ENCODE results near the gene NUTM1.
"Not testable (repeated sequence)": the region's sequence is repeated elsewhere in the genome, so short reads cannot be mapped to it uniquely, and the experiment has no call there.

The NUTM1 gene

GRCh38 chr15:34365091-34365825 lies 22.1 kb downstream of the NUTM1 start:
- DNase-seq: no peak

DNA sequence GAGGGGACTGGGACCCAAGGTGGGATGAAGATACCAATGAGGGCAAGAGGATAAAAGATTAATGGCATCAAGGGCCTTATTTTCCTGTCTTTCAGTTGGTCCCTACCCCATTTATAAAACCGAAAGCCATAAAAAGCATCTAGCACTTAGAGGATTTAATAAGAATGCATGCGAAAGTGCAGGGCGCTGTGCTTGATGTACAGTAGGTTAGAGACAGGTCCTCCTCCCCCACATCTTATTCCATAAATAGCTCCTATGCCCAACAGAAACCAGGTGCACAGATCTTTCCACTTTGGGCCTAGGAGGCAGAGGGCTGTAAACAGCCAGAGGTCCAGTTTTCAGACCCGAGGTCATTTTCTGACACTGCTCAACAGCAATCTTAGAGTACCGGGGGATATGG lies 22.7 kb downstream of the NUTM1 start:
- peak in 1 of 2 experiments; percentile 33 for DNase-seq

GRCh38 chr15:34366271-34367065 lies 23.4 kb downstream of the NUTM1 start:
- peak; percentile 55 to 76 for DNase-seq

DNA sequence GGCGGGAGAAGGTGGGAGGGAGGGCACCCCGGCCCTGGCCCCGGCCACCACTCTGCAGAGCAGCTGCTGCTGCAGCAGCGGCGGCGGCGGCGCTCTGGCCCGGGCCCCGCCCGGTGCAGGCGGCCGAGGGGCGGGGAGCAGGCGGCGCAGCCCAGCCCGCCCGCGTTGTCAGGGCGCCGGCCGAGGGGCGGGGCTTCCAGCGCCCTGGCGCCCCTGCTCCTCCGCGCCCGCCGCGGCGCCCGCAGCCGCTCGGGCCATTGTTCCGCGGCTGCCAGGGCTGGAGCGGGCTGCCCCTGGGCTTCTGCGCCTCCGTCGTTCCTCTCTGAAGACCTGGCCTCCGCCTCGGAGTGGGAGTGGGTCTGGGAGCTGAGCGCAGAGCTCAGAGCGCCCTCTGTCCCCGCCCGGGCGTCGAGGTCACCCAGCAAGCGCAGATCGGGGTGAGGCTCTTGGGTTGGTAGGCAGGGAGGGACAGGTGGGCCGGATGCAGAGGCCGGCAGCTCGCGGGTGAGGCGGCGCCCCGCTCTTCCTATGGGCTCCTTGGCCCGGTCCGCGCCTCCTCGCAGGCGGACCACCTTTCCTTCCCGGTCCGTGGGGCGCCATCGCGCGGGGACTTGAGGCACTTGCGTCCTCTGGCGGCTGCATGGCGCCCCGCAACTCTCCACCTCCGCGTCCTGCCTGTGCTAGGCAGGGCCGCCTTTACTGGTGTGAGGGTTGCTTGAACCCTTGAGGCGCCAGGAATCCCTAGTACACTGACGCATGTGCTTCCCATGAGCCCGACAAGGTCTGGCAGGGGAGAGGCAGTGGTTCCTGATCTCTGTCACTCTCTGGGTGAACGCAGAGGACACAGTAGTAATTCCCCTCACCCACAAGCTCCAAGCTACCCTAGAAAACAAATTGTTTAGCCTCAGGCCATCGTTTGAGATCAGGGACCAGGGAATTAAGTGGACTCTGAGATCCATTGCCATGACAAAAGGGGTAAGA lies 24.3 kb downstream of the NUTM1 start, which contains the start of gene LPCAT4:
Gene LPCAT4 (minus strand): TSS at position 96 of the 981 bp plus-strand sequence. CDS start 96 bp downstream, outside the sequence.
- peak; percentile 80 to 93 for DNase-seq

GRCh38 chr15:34370129-34370528 lies 27.0 kb downstream of the NUTM1 start:
- DNase-seq: no peak

DNA sequence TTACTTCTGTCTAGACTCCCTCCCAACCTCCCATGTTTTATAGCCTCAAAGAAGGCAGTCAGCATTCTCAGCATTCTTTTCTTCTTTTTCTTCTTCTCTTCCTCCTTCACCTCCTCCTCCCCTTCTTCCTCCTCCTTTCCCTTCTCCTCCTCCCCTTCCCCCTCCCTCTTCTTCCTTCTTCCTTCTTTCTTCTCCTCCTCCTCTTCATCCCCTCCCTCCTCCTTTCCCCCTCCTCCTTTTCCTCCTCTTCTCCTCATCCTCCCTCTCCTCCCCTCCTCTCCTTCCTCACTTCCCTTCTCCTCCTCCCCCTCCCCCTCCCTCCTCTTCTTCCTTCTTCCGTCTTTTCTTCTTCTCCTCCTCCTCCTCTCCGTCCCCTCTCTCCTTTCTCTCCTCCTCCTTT lies 27.5 kb downstream of the NUTM1 start:
- no peak for DNase-seq

- DNase-seq: no peak
These were observed 30.8 kb downstream of the NUTM1 start for GRCh38 chr15:34373951-34374350.

- no peak for DNase-seq
These were observed 31.7 kb downstream of the NUTM1 start for GRCh38 chr15:34374816-34375215.

DNA sequence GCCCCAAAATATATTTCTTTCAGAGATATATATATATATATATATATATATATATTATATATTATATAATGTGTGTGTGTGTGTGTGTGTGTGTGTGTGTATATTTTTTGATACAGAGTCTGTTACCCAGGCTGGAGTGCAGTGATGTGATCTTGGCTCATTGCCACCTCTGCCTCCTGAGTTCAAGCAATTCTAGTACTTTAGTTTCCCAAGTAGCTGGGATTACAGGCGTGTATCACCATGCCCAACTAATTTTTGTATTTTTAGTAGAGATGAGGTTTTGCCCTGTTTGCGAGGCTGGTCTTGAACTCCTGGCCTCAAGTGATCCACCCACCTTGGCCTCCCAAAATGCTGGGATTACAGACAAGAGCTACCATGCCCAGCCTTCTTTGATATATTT lies 32.4 kb downstream of the NUTM1 start:
- DNase-seq: not testable (repeated sequence)

DNA sequence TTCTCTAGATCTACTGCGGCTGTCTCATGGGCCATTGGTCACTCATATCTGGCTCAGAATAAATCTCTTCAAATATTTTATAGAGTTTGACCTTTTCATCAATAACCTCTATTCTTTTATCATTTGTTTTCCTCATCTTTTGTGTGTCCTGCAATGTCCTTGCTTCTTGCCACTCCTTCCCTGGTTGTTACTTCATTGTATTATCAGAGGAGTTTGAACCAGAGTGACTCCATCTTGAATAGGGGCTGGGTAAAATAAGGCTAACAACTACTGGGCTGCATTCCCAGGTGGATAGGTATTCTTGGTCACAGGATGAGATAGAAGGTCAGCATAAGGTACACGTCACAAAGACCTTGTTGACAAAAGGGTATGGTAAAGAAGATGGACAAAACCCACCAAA lies 33.7 kb downstream of the NUTM1 start:
- DNase-seq: no peak

DNA sequence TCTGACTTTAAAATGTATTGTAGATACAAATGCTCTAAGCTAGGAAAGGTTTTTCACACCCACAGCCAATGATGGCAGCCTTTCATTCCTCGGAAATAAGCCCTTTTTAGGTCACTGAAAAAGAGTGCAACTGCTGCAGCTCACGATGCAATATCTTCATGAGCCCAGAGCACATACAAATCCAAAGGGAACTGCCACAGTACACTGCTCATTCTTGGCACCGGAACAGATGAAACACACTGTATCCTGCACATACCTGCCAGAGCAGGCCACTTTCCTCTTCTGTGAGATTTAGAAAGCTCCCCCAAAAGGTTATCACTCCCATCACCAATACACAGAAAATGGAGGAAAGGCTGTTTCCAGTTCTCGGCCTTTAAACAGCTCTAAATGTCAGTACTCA lies 37.4 kb downstream of the NUTM1 start:
- DNase-seq: not testable (repeated sequence)

GRCh38 chr15:34381829-34382521 lies 38.9 kb downstream of the NUTM1 start:
- not testable (repeated sequence) for DNase-seq

DNA sequence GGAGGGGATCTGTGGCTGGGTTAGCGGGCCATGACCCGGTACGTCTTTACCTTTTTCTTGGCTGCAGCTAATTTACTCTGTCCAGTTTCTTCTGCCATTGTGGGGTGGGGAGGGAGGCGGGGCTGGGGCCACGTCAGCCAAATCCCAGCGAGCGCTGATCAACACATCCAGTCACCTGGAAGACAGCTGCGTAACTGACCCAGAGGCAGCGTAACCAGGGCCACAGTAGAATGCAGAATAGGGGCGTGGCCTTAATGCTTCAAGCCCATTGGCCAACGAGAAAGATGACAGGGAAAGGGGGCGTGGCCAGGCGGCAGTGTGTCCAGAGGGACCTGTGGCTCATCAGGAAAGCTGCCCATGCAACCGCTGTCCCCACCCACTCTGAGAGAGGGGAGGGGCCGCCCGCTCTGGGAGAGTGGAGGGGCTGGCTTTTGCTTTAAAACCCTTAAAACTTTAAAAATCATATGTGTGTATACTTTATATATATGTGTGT lies 46.5 kb downstream of the NUTM1 start:
- DNase-seq: not testable (repeated sequence)

GRCh38 chr15:34392981-34393380 lies 49.9 kb downstream of the NUTM1 start:
- DNase-seq: not testable (repeated sequence)

- not testable (repeated sequence) for DNase-seq
These were observed 54.6 kb downstream of the NUTM1 start for GRCh38 chr15:34397637-34398259.

- DNase-seq: not testable (repeated sequence)
These were observed 60.1 kb downstream of the NUTM1 start for GRCh38 chr15:34403160-34403598.

DNA sequence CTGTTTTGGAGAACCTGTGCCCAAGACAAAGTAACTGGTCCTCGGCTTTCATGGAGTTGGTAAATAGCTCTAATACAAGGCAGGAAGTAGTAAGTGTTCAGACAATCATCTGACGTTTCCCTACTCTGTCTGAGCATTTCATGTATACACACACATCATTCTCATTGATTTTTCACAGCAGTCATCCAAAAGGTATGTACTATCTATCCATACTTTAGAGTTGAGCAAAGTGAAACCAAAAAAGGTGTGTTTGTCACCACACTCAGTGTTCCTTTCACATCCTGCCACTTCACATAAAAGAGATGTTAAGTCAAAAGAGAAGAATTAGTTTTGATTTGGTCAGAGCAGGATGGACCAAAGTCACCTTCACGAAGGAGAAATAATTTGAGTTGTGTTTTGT lies 60.8 kb downstream of the NUTM1 start:
- DNase-seq: not testable (repeated sequence)
